Measurements from ENCODE around the gene NAV3.

Gene NAV3

DNA sequence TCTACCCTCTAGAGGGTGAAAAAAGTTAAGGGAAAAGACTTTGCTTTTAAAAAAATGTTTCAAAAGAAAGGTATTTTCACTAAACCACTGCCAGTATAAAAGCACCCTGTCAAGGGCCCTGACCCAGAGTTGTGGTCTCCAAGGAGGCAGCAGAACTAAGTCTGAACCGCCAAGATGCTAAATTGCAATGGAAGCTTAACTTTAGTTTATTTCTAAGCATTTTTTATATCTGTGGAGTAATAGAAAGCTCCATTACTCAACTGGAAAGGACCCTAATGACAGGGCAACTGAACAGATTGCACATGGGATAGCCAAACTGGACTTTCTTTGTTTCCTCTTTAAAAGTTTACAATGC is 379.8 kb downstream of the NAV3 start:
- no peaks in the 10 kb centered on the region for H3K36me3 ChIP-seq (ENCODE audit: insufficient read depth, low read length)
- H3K4me1 ChIP-seq (ENCODE audit: insufficient read depth, low read length, poor library complexity, severe bottlenecking): no peaks in the 10 kb centered on the region
- no peak for TF ChIP-seq EZH2phosphoT487 (IDR thresholded peaks at IDR 0.05; ENCODE audit: borderline replicate concordance)
- TF ChIP-seq, protein P1, sequence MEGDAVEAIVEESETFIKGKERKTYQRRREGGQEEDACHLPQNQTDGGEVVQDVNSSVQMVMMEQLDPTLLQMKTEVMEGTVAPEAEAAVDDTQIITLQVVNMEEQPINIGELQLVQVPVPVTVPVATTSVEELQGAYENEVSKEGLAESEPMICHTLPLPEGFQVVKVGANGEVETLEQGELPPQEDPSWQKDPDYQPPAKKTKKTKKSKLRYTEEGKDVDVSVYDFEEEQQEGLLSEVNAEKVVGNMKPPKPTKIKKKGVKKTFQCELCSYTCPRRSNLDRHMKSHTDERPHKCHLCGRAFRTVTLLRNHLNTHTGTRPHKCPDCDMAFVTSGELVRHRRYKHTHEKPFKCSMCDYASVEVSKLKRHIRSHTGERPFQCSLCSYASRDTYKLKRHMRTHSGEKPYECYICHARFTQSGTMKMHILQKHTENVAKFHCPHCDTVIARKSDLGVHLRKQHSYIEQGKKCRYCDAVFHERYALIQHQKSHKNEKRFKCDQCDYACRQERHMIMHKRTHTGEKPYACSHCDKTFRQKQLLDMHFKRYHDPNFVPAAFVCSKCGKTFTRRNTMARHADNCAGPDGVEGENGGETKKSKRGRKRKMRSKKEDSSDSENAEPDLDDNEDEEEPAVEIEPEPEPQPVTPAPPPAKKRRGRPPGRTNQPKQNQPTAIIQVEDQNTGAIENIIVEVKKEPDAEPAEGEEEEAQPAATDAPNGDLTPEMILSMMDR (conservative IDR thresholded peaks at IDR 0.05; ENCODE audit: low read length): no peak
- no peaks in the 10 kb centered on the region for H4K20me1 ChIP-seq (ENCODE audit: insufficient read depth, low read length, poor library complexity, severe bottlenecking)
- H3K9me3 ChIP-seq (ENCODE audit: insufficient read depth, low read depth, low read length): no peaks in the 10 kb centered on the region
- H3K79me2 ChIP-seq (ENCODE audit: insufficient read depth, low read length): no peaks in the 10 kb centered on the region
- H3K27me3 ChIP-seq (ENCODE audit: insufficient read depth, low read length, poor library complexity, severe bottlenecking): no peaks in the 10 kb centered on the region
- no peak overlapping the region for H3K9ac ChIP-seq (ENCODE audit: low read depth, low read length, poor library complexity, severe bottlenecking)
- no peaks in the 10 kb centered on the region for H3K9me2 ChIP-seq (replicated peaks; ENCODE audit: low read depth, low read length)
- H3F3A ChIP-seq (ENCODE audit: low read depth): no peaks in the 10 kb centered on the region
- no peak overlapping the region for H3K4me2 ChIP-seq (ENCODE audit: low read depth, low read length, poor library complexity, severe bottlenecking)
- H3K4me3 ChIP-seq (ENCODE audit: low read length, poor library complexity, severe bottlenecking): no peak overlapping the region
- H2AFZ ChIP-seq (ENCODE audit: low read length): no peak overlapping the region

DNA sequence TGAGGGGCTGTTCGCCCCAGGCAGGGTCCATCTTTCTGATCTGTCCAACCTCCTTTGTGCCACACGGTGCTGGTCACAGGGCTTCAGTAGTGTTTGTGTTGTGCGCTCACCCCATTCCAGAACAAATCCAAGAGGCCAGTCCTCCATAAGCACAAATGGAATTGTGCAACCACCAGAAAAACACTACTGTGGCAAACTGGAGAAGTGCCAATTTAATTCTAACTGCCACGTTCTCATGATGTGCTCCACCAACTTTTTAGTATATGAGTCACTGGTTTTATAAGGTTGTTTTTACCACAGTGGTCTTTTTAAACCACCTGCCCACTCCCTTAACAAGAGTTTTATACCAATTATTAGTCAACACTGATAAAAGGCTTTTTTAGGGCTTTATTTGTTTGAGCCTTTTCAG is 380.2 kb downstream of the NAV3 start:
- H3K36me3 ChIP-seq (ENCODE audit: insufficient read depth, low read length): no peaks in the 10 kb centered on the region
- H3K79me2 ChIP-seq (ENCODE audit: insufficient read depth, low read length): no peaks in the 10 kb centered on the region
- H2AFZ ChIP-seq (ENCODE audit: low read length): no peak overlapping the region
- no peaks in the 10 kb centered on the region for H3K9me3 ChIP-seq (ENCODE audit: insufficient read depth, low read depth, low read length)
- no peak overlapping the region for H3K4me2 ChIP-seq (ENCODE audit: low read depth, low read length, poor library complexity, severe bottlenecking)
- H3F3A ChIP-seq (ENCODE audit: low read depth): no peaks in the 10 kb centered on the region
- TF ChIP-seq EZH2phosphoT487 (IDR thresholded peaks at IDR 0.05; ENCODE audit: borderline replicate concordance): no peak
- TF ChIP-seq, protein P1 (conservative IDR thresholded peaks at IDR 0.05; ENCODE audit: low read length): no peak
- no peak overlapping the region for H3K4me3 ChIP-seq (ENCODE audit: low read length, poor library complexity, severe bottlenecking)
- no peaks in the 10 kb centered on the region for H4K20me1 ChIP-seq (ENCODE audit: insufficient read depth, low read length, poor library complexity, severe bottlenecking)
- H3K4me1 ChIP-seq (ENCODE audit: insufficient read depth, low read length, poor library complexity, severe bottlenecking): no peaks in the 10 kb centered on the region
- no peaks in the 10 kb centered on the region for H3K9me2 ChIP-seq (replicated peaks; ENCODE audit: low read depth, low read length)
- H3K9ac ChIP-seq (ENCODE audit: low read depth, low read length, poor library complexity, severe bottlenecking): no peak overlapping the region
- H3K27me3 ChIP-seq (ENCODE audit: insufficient read depth, low read length, poor library complexity, severe bottlenecking): no peaks in the 10 kb centered on the region

DNA sequence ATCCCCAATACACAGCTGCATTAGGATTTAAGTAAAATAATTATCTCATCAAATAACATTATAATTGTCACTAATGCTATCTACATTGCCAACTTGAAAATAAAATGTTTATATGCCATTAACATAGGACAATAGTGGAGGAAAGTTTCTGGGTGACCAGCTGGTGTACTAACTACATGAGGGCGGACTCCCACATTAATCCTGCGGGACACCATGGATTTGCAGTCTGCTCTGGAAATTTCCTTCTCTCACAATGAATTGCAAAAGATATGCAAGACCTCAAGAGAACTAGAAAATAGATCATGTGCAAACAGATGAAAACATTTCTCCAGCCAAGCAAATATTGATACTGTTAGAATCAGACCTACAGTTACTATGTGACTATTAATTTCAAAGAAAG is 390.1 kb downstream of the NAV3 start:
- Histone ChIP-seq H3K9ac (ENCODE audit: low read depth, low read length, poor library complexity, severe bottlenecking) (no peak overlapping the region), H3K27me3 (ENCODE audit: insufficient read depth, low read length, poor library complexity, severe bottlenecking) (no peaks in the 10 kb centered on the region), H2AFZ (ENCODE audit: low read length) (no peak overlapping the region), H3K9me2 (replicated peaks; ENCODE audit: low read depth, low read length) (no peaks in the 10 kb centered on the region), H3K4me1 (ENCODE audit: insufficient read depth, low read length, poor library complexity, severe bottlenecking) (no peaks in the 10 kb centered on the region), H4K20me1 (ENCODE audit: insufficient read depth, low read length, poor library complexity, severe bottlenecking) (no peaks in the 10 kb centered on the region), H3K4me2 (ENCODE audit: low read depth, low read length, poor library complexity, severe bottlenecking) (no peak overlapping the region), H3K9me3 (ENCODE audit: insufficient read depth, low read depth, low read length) (no peaks in the 10 kb centered on the region), H3K4me3 (ENCODE audit: low read length, poor library complexity, severe bottlenecking) (no peak overlapping the region), H3F3A (ENCODE audit: low read depth) (no peaks in the 10 kb centered on the region), H3K79me2 (ENCODE audit: insufficient read depth, low read length) (no peaks in the 10 kb centered on the region), H3K36me3 (ENCODE audit: insufficient read depth, low read length) (no peaks in the 10 kb centered on the region)
- TF ChIP-seq, protein P1 (conservative IDR thresholded peaks at IDR 0.05; ENCODE audit: low read length): no peak
- no peak for TF ChIP-seq EZH2phosphoT487 (IDR thresholded peaks at IDR 0.05; ENCODE audit: borderline replicate concordance)
